Calu3 (cell line): ENCODE results near the gene PDCD6IP. TPM values are rescaled to one million over a fixed set of nuclear protein-coding genes. Genes with fewer than 3 reads are reported as not detected.

Experiments
- BruUV-seq: library from RNA; stranded (reverse); fragments of 400-500 nt; replicated peaks from 2 replicates; lab custom pipeline; 2021; lab: Mats Ljungman, UMichigan
- CTCF ChIA-PET: fragments of 300-600 bp; sonication (Branson Sonifier 250); formaldehyde crosslinking; loops from one replicate; lab custom pipeline; 2022; ENCODE audit warnings: antibody characterized with exemption; lab: Charles Lee
- DNase-seq: peaks from one replicate; pipeline ENCODE4 v3.0.0; 2022
- H3K27ac Mint-ChIP-seq: one replicate; pipeline ENCODE4 v1.8.0; 2022; ENCODE audit warnings: mixed read lengths; ENCODE audit not compliant: unreplicated experiment
- H3K27me3 Mint-ChIP-seq: one replicate; pipeline ENCODE4 v1.8.0; 2022; ENCODE audit warnings: mixed read lengths; ENCODE audit not compliant: unreplicated experiment
- H3K36me3 Mint-ChIP-seq: one replicate; pipeline ENCODE4 v1.8.0; 2022; ENCODE audit warnings: mild to moderate bottlenecking, moderate library complexity, mixed read lengths; ENCODE audit not compliant: insufficient read depth, unreplicated experiment
- H3K4me1 Mint-ChIP-seq: one replicate; pipeline ENCODE4 v1.8.0; 2022; ENCODE audit warnings: mild to moderate bottlenecking, low read depth, mixed read lengths; ENCODE audit not compliant: unreplicated experiment
- H3K4me3 Mint-ChIP-seq: one replicate; pipeline ENCODE4 v1.8.0; 2022; ENCODE audit warnings: mild to moderate bottlenecking, low read depth, moderate library complexity, mixed read lengths; ENCODE audit not compliant: unreplicated experiment
- H3K9me3 Mint-ChIP-seq: one replicate; pipeline ENCODE4 v1.8.0; 2022; ENCODE audit warnings: low read depth, mixed read lengths; ENCODE audit not compliant: unreplicated experiment
- CTCF ChIP-seq: fragments of 200-600 bp; IDR thresholded peaks from one replicate; pipeline ENCODE4 v1.8.0; 2022; ENCODE audit warnings: antibody characterized with exemption; ENCODE audit not compliant: unreplicated experiment
- intact Hi-C: fragments of 100-400 bp; cut with micrococcal nuclease; formaldehyde crosslinking; loops from one replicate; pipeline ENCODE4 v1.10.0; 2022; ENCODE audit not compliant: unreplicated experiment
- total RNA-seq: library from RNA; stranded (reverse); gene quantifications from 2 replicates; pipeline ENCODE4 v1.2.3, GENCODE V29; 2022

PDCD6IP gene
- total RNA-seq, 1 experiment from 2014 or later = 213 TPM

GRCh38 chr3:33915796-33916546 is 117.5 kb downstream of the PDCD6IP start:
- no peaks in the 10 kb centered on the region for H3K4me1 Mint-ChIP-seq
- BruUV-seq = no TSS peak
- H3K4me3 Mint-ChIP-seq = no peak overlapping the region
- H3K27ac Mint-ChIP-seq = no peak overlapping the region
- H3K27me3 Mint-ChIP-seq = no peaks in the 10 kb centered on the region
- TF ChIP-seq CTCF = no peak
- no peaks in the 10 kb centered on the region for H3K36me3 Mint-ChIP-seq
- intact Hi-C loops = no loop called here
- DNase-seq = no peak
- H3K9me3 Mint-ChIP-seq = no peaks in the 10 kb centered on the region
- CTCF ChIA-PET = interaction anchor here (0.6 kb wide), 1 partner anchor 967 kb away, joined by 4 read pairs; no protein-coding TSS in a partner anchor

- H3K36me3 Mint-ChIP-seq = no peaks in the 10 kb centered on the region
- DNase-seq = no peak
- intact Hi-C loops = no loop called here
- no peaks in the 10 kb centered on the region for H3K27me3 Mint-ChIP-seq
- H3K4me1 Mint-ChIP-seq = no peaks in the 10 kb centered on the region
- no peak overlapping the region for H3K4me3 Mint-ChIP-seq
- BruUV-seq = no TSS peak
- no peak for TF ChIP-seq CTCF
- no peaks in the 10 kb centered on the region for H3K9me3 Mint-ChIP-seq
- CTCF ChIA-PET = interaction anchor here (0.5 kb wide), 1 partner anchor 103 kb away, joined by 8 read pairs; no protein-coding TSS in a partner anchor
- H3K27ac Mint-ChIP-seq = no peak overlapping the region
Measured at GRCh38 chr3:33918126-33918756, 119.8 kb downstream of the PDCD6IP start.

Other genes with a start within 250 kb of the PDCD6IP start
- 42.4 and 56.4 TPM in 2 replicates for gene CLASP2, start 80.4 kb upstream of the PDCD6IP start, total RNA-seq